WTC11 (cell line): Measurements from ENCODE around the gene PFDN2.

Experiments used
- CTCF ChIP-seq: fragments of 200-600 bp; IDR thresholded peaks from 2 replicates; pipeline ENCODE4 v1.8.0; 2022; ENCODE audit warnings: antibody characterized with exemption
- FOXJ3 ChIP-seq: sonication (generic); formaldehyde crosslinking; IDR thresholded peaks from 2 replicates; pipeline ENCODE4 v1.9.0; 2021; ENCODE audit warnings: missing genetic modification reagents, mild to moderate bottlenecking, borderline replicate concordance
- FOXP1 ChIP-seq: sonication (generic); formaldehyde crosslinking; IDR thresholded peaks from 2 replicates; pipeline ENCODE4 v1.8.0; 2022; ENCODE audit warnings: missing genetic modification reagents, mild to moderate bottlenecking, moderate library complexity, borderline replicate concordance
- FOXP4 ChIP-seq: sonication (generic); formaldehyde crosslinking; IDR thresholded peaks from 2 replicates; pipeline ENCODE4 v1.8.0; 2022; ENCODE audit warnings: mild to moderate bottlenecking, missing genetic modification reagents
- JUN ChIP-seq: sonication (generic); formaldehyde crosslinking; IDR thresholded peaks from 2 replicates; pipeline ENCODE4 v1.8.0; 2023; ENCODE audit warnings: mild to moderate bottlenecking, missing genetic modification reagents
- KAT7 ChIP-seq: sonication (generic); formaldehyde crosslinking; IDR thresholded peaks from 2 replicates; pipeline ENCODE4 v1.8.1; 2023; ENCODE audit warnings: missing genetic modification reagents, mild to moderate bottlenecking, borderline replicate concordance
- NFE2L1 ChIP-seq: sonication (generic); formaldehyde crosslinking; IDR thresholded peaks from 2 replicates; pipeline ENCODE4 v1.8.1; 2023; ENCODE audit warnings: missing genetic modification reagents
- SP1 ChIP-seq: sonication (generic); formaldehyde crosslinking; conservative IDR thresholded peaks from 2 replicates; pipeline ENCODE4 v1.8.1; 2022; ENCODE audit warnings: missing genetic modification reagents
- USF1 ChIP-seq: sonication (generic); formaldehyde crosslinking; IDR thresholded peaks from 2 replicates; pipeline ENCODE4 v1.8.0; 2022; ENCODE audit warnings: mild to moderate bottlenecking, missing genetic modification reagents
- ZNF138 ChIP-seq: sonication (generic); formaldehyde crosslinking; conservative IDR thresholded peaks from 2 replicates; pipeline ENCODE4 v1.8.1; 2022; ENCODE audit warnings: mild to moderate bottlenecking, moderate library complexity, missing genetic modification reagents
- ZNF425 ChIP-seq: fragments of 250-450 bp; sonication (Bioruptor Pico); conservative IDR thresholded peaks from 2 replicates; pipeline ENCODE4 v1.9.0; 2021; ENCODE audit warnings: mild to moderate bottlenecking

GRCh38 chr1:161121834-161122233 lies 4.0 kb upstream of the PFDN2 start:
- TF ChIP-seq CTCF = no peak
- no peak for TF ChIP-seq JUN (CRISPR knock-in tag)
- no peak for TF ChIP-seq NFE2L1 (CRISPR knock-in tag)
- no peak for TF ChIP-seq FOXJ3 (CRISPR knock-in tag)
- TF ChIP-seq ZNF138 (CRISPR knock-in tag) = no peak
- TF ChIP-seq USF1 (CRISPR knock-in tag) = no peak
- no peak for TF ChIP-seq SP1 (CRISPR knock-in tag)
- TF ChIP-seq KAT7 = no peak
- TF ChIP-seq FOXP4 = no peak
- no peak for TF ChIP-seq ZNF425
- TF ChIP-seq FOXP1 (CRISPR knock-in tag) = no peak
